Measurements from ENCODE around the gene CPA1. TPM values are rescaled to one million over a fixed set of nuclear protein-coding genes. Genes with fewer than 3 reads are reported as not detected.

The CPA1 gene
- total and polyA plus RNA-seq, 10 of the 15 experiments (the other 5 are each of a cell fraction or from before 2014, with no cell fraction given): 8.0 TPM; not detected in 9

- Histone ChIP-seq H3K27me3 (replicated peaks in 1 of 2; ENCODE audit: control insufficient read depth in 2 of 2, insufficient read depth in 2 of 2, low read length in 1 of 2) (no peaks in the 10 kb centered on the region), H3K4me2 (ENCODE audit: control insufficient read depth, insufficient read depth) (no peak overlapping the region), H3K79me2 (ENCODE audit: control insufficient read depth, insufficient read depth, low read length) (no peaks in the 10 kb centered on the region), H4K20me1 (ENCODE audit: control insufficient read depth, insufficient read depth) (no peaks in the 10 kb centered on the region), H3K27ac (ENCODE audit: control insufficient read depth, insufficient read depth) (no peak overlapping the region), H3K36me3 (ENCODE audit: control insufficient read depth in 2 of 2, insufficient read depth in 2 of 2, low read length in 1 of 2) (no peaks in the 10 kb centered on the region), H3K9me3 (replicated peaks; ENCODE audit: control insufficient read depth, insufficient read depth, low read length) (no peaks in the 10 kb centered on the region; the same call in 2 of the 3 replicates), H3K4me3 (no peak overlapping the region), H3K9ac (ENCODE audit: control insufficient read depth, insufficient read depth, low read length) (no peak overlapping the region), H3K4me1 (ENCODE audit: control insufficient read depth, insufficient read depth, low read length) (peaks cover 3% of the 10 kb centered on the region; the same call in 1 of the 2 replicates), H2AFZ (ENCODE audit: control insufficient read depth, low read depth, low read length) (no peak overlapping the region)
- in situ Hi-C loops (cut with MboI): no loop called here
- ChIA-PET POLR2A (interaction anchor here (0.5 kb wide), 1 partner anchor 178 kb away, joined by 4 read pairs; no protein-coding TSS in a partner anchor), RAD21 (ENCODE audit: unreplicated experiment) (interaction anchor here (0.6 kb wide), 1 partner anchor 28 kb away, joined by 3 read pairs; no protein-coding TSS in a partner anchor), CTCF (no interaction called here), SMC1A (ENCODE audit: uncharacterized antibody, unreplicated experiment) (interaction anchor here (0.7 to 0.9 kb wide), 2 partner anchors 21 to 31 kb away, joined by 3 read pairs; no protein-coding TSS in a partner anchor)
- intact Hi-C loops (cut with micrococcal nuclease; ENCODE audit: unreplicated experiment): no loop called here
- FAIRE-seq: peak; percentile 44
- no TSS peak for BruUV-seq (replicated peaks)
- DNase-seq (ENCODE audit: low read depth, low spot score): no peak
- ATAC-seq: no peak
- WGBS (ENCODE audit: insufficient coverage, insufficient replicate concordance, low lambda C conversion rate, missing lambda C conversion rate): 38% methylated on average over 3 of the region's 3 CpGs
- TF ChIP-seq ZNF592 (IDR thresholded peaks at IDR 0.05) (no peak), NR2C1 (IDR thresholded peaks at IDR 0.05) (no peak), GATAD2B (conservative IDR thresholded peaks at IDR 0.05; ENCODE audit: low read depth) (no peak)
Observed at GRCh38 chr7:130371046-130371445, 9.2 kb upstream of the CPA1 start.
